Fibroblast of lung (primary cell): ENCODE data around the gene ZFYVE28.

Source experiments
- CTCF ChIP-seq, 2 donors: IDR thresholded peaks in 1 of 2; conservative IDR thresholded peaks in 1 of 2; 1 replicate in 1 of 2; 2 replicates in 1 of 2; pipeline ENCODE4 v1.5.1; 2011 to 2012; ENCODE audit warnings: low read length in 2 of 2, control low read depth in 1 of 2, inconsistent platforms in 1 of 2, low read depth in 1 of 2, mild to moderate bottlenecking in 1 of 2
- EZH2 ChIP-seq: IDR thresholded peaks from 2 replicates; pipeline ENCODE4 v1.5.1; 2012; ENCODE audit warnings: low read length, control low read depth, mild to moderate bottlenecking; ENCODE audit errors: missing control alignments

GRCh38 chr4:2459589-2460349 lies 41.3 kb upstream of the ZFYVE28 start:
- TF ChIP-seq CTCF (conservative IDR thresholded peaks at IDR 0.05 in 1 of 2, IDR thresholded peaks at IDR 0.05 in 1 of 2; ENCODE audit: low read depth in 1 of 2, low read length in 2 of 2), result no peak
- no peak for TF ChIP-seq EZH2
